Astrocyte of the cerebellum (primary cell): Measurements from ENCODE around the gene CLDN14.
"Not testable (repeated sequence)": the region's sequence is repeated elsewhere in the genome, so short reads cannot be mapped to it uniquely, and the experiment has no call there.

Experiments
- DNase-seq: peaks from one replicate; pipeline ENCODE4 v3.0.0-alpha.2; 2011; ENCODE audit warnings: low read depth
- H3K4me3 ChIP-seq: 2 replicates; pipeline ENCODE4 v1.5.1; 2011; ENCODE audit warnings: mild to moderate bottlenecking, low read depth, low read length, moderate library complexity
- CTCF ChIP-seq: IDR thresholded peaks from 2 replicates; pipeline ENCODE4 v1.5.1; 2012; ENCODE audit warnings: low read length, low read depth, moderate library complexity, mild to moderate bottlenecking; ENCODE audit errors: missing control alignments
- in situ Hi-C: cut with HindIII; loops from 2 replicates; pipeline ENCODE4 v1.10.0; 2017; ENCODE audit warnings: low sequenced_read_pairs

The CLDN14 gene

DNA sequence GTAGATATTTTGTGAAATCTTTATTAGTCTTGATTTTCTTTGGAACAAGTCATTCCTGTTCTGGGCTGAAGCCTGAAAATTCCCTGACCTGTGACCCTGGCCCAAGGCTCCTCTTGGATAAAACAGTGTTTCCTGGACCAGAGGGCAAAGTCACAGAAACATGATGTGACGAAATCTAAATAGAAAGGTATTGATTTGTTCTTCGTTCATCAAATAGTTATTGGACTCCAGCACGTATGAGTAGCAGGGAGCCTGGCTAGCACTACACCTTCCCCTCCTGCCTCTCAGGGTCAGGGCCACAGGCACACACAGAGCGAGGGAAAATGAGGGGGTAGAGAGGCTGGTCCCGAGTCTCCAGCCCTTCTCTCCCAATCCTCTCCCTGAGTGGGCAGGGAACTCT, 1.7 kb upstream of the CLDN14 start:
- H3K4me3 ChIP-seq = no peak overlapping the region
- no peak for TF ChIP-seq CTCF
- no peak for DNase-seq
- in situ Hi-C loops = no loop called here

- DNase-seq = no peak
- no peak overlapping the region for H3K4me3 ChIP-seq
- no peak for TF ChIP-seq CTCF
- in situ Hi-C loops = no loop called here
These were observed 696 bp upstream of the CLDN14 start for GRCh38 chr21:36480618-36481017.

GRCh38 chr21:36478941-36479340, 981 bp downstream of the CLDN14 start:
- peak; percentile 52 for TF ChIP-seq CTCF
- DNase-seq = no peak
- no peak overlapping the region for H3K4me3 ChIP-seq
- in situ Hi-C loops = no loop called here

DNA sequence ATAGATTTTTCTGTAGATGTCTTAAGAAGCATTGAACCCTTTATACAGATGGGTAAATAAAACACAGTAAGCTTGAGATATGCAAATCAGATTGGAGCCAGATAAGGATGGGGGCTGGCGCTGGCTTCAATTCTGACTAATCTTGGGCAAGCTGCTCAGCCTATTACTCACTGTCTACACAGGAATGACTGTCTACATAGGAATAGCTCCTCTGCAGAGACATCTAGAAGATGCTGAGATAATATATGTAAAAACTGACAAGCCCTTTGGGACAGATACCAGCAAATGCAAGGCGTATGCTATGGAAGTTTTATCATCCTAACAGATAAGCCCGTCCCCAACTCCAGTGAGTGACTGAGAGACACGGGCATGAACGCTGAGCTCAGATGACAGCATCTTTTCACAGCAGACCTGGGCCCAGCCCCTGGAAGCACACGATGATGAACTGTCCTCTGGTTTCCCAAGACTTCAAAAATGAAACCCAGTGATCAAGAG, 1.7 kb downstream of the CLDN14 start:
- peak; percentile 36 for DNase-seq
- in situ Hi-C loops = no loop called here
- no peak overlapping the region for H3K4me3 ChIP-seq
- no peak for TF ChIP-seq CTCF

- no peak for TF ChIP-seq CTCF
- in situ Hi-C loops = no loop called here
- no peak for DNase-seq
- H3K4me3 ChIP-seq = no peak overlapping the region
These were observed 2.4 kb downstream of the CLDN14 start for GRCh38 chr21:36477559-36477958.

- in situ Hi-C loops = no loop called here
- H3K4me3 ChIP-seq = no peak overlapping the region
- TF ChIP-seq CTCF = no peak
- no peak for DNase-seq
These were observed 2.9 kb downstream of the CLDN14 start for GRCh38 chr21:36477001-36477400.

DNA sequence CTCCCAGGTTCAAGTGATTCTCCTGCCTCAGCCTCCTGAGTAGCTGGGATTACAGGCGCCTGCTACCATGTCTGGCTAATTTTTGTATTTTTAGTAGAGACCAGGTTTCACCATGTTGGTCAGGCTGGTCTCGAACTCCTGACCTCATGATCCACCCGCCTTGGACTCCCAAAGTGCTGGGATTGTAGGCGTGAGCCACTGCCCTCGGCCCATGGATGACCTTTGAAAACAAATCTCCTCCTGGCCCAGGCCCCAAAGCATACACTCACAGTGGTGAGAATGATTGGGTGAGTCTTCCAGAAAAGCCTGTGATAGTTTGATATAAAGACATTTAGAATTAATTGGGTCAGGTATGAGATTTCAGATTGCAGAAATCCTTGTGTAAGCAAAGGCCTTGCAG, 3.4 kb downstream of the CLDN14 start:
- DNase-seq, in situ Hi-C loops, H3K4me3 ChIP-seq: not testable (repeated sequence)
